Gastroesophageal sphincter (tissue), 4 donors: ENCODE results near the gene RIPOR2. TPM values are rescaled to one million over a fixed set of nuclear protein-coding genes. Genes with fewer than 3 reads are reported as not detected.
A peak's percentile ranks its signal among the peaks of the same experiment; 100 is the strongest.

Experiments
- ATAC-seq: fragments of 150-250 bp; one replicate; pipeline ENCODE4 v1.9.1; 2016; ENCODE audit warnings: mild to moderate bottlenecking, moderate library complexity
- H3K27ac ChIP-seq, 4 donors: fragments of 200-600 bp; sonication (generic) in 3 of 4; 1 replicate in 3 of 4; 2 replicates in 1 of 4; pipeline ENCODE4 v1.5.1; 2016 to 2019
- H3K27me3 ChIP-seq: fragments of 200-600 bp; sonication (generic); one replicate; pipeline ENCODE4 v1.5.1; 2019
- H3K36me3 ChIP-seq, 2 donors: fragments of 200-600 bp; sonication (generic); one replicate each; pipeline ENCODE4 v1.5.1; 2019; ENCODE audit warnings: control low read depth in 1 of 2
- H3K4me1 ChIP-seq, 3 donors: fragments of 200-600 bp; sonication (generic); 1 replicate in 2 of 3; 2 replicates in 1 of 3; pipeline ENCODE4 v1.5.1; 2016 to 2019; ENCODE audit warnings: control low read depth in 2 of 3
- H3K4me3 ChIP-seq, 2 donors: fragments of 200-600 bp; sonication (generic); one replicate each; pipeline ENCODE4 v1.5.1; 2019; ENCODE audit warnings: mild to moderate bottlenecking in 1 of 2, moderate library complexity in 1 of 2
- H3K9me3 ChIP-seq, 3 donors: fragments of 200-600 bp; sonication (generic); one replicate each; pipeline ENCODE4 v1.5.1; 2017 to 2019; ENCODE audit warnings: control low read depth in 2 of 3
- CTCF ChIP-seq, 4 experiments: fragments of 200-600 bp in 2 of 4; fragments of 450-650 bp in 2 of 4; sonication (generic) in 1 of 4; IDR thresholded peaks; one replicate each; pipeline ENCODE4 v1.5.1; 2017 to 2019; ENCODE audit warnings: antibody characterized with exemption in 4 of 4, mild to moderate bottlenecking in 2 of 4, moderate library complexity in 2 of 4
- EP300 ChIP-seq: sonication (generic); formaldehyde crosslinking; IDR thresholded peaks from one replicate; pipeline ENCODE4 v1.6.1; 2017; ENCODE audit warnings: antibody characterized with exemption, mild to moderate bottlenecking
- POLR2A ChIP-seq, 2 donors: fragments of 450-650 bp; IDR thresholded peaks; one replicate each; pipeline ENCODE4 v1.6.1; 2017; ENCODE audit warnings: antibody characterized with exemption in 2 of 2, mild to moderate bottlenecking in 2 of 2, moderate library complexity in 1 of 2
- POLR2AphosphoS5 ChIP-seq: sonication (generic); formaldehyde crosslinking; IDR thresholded peaks from one replicate; pipeline ENCODE4 v1.6.1; 2017; ENCODE audit warnings: antibody characterized with exemption
- WGBS, 2 donors: methylation state at CpG; one replicate each; pipeline ENCODE4 v1.1.5; 2018; ENCODE audit warnings: low coverage in 1 of 2; 5-methylcytosine and 5-hydroxymethylcytosine counted together
- total RNA-seq, 4 donors: library from RNA; depleted of rRNA; stranded (reverse); fragments of >200 nt; gene quantifications; one replicate each; pipeline ENCODE4 v1.1.0, GENCODE V29; 2016

RIPOR2 gene
- total RNA-seq, 4 donors from 2014 or later: 1.7 to 14.9 (median 4.2) TPM

- peaks cover 0 to 25% (median 10%) of the 10 kb centered on the region in 3 donors for H3K4me1 ChIP-seq
- 57 to 73% methylated on average over 5 to 7 of the region's 7 CpGs for WGBS, 2 donors
- no peak for TF ChIP-seq POLR2A (IDR thresholded peaks at IDR 0.05)
- TF ChIP-seq EP300: no peak
- no peak for TF ChIP-seq POLR2AphosphoS5
- TF ChIP-seq CTCF (IDR thresholded peaks at IDR 0.05): peak in 2 of 4 experiments; percentile 3 to 24
- no peak for ATAC-seq
- peaks cover 10% of the 10 kb centered on the region for H3K27me3 ChIP-seq
- H3K4me3 ChIP-seq: no peak overlapping the region
- H3K36me3 ChIP-seq: no peaks in the 10 kb centered on the region
- no peaks in the 10 kb centered on the region for H3K9me3 ChIP-seq
- H3K27ac ChIP-seq: no peak overlapping the region
Measured at GRCh38 chr6:24933868-24934401, 1.8 kb downstream of the RIPOR2 start.

- Histone ChIP-seq H3K4me1 (peaks cover 0 to 31% (median 10%) of the 10 kb centered on the region in 3 donors), H3K27me3 (peaks cover 10% of the 10 kb centered on the region), H3K4me3 (no peak overlapping the region), H3K9me3 (no peaks in the 10 kb centered on the region), H3K27ac (no peak overlapping the region), H3K36me3 (no peaks in the 10 kb centered on the region)
- WGBS, 2 donors: 75 to 87% methylated on average over 3 of the region's 3 CpGs
- TF ChIP-seq CTCF (IDR thresholded peaks at IDR 0.05): no peak
- no peak for TF ChIP-seq EP300
- TF ChIP-seq POLR2A (IDR thresholded peaks at IDR 0.05): no peak
- TF ChIP-seq POLR2AphosphoS5: no peak
- no peak for ATAC-seq
Measured at GRCh38 chr6:24933266-24933665, 2.5 kb downstream of the RIPOR2 start.

GRCh38 chr6:24932832-24933231 is 2.9 kb downstream of the RIPOR2 start:
- Histone ChIP-seq H3K4me1 (peaks cover 0 to 35% (median 10%) of the 10 kb centered on the region in 3 donors), H3K27ac (no peak overlapping the region), H3K4me3 (no peak overlapping the region), H3K9me3 (no peaks in the 10 kb centered on the region), H3K36me3 (no peaks in the 10 kb centered on the region), H3K27me3 (peaks cover 10% of the 10 kb centered on the region)
- 68 to 72% methylated on average over 2 to 3 of the region's 3 CpGs for WGBS, 2 donors
- no peak for TF ChIP-seq EP300
- TF ChIP-seq CTCF (IDR thresholded peaks at IDR 0.05): no peak
- no peak for TF ChIP-seq POLR2A (IDR thresholded peaks at IDR 0.05)
- no peak for TF ChIP-seq POLR2AphosphoS5
- ATAC-seq: no peak

GRCh38 chr6:24931718-24932691 is 3.8 kb downstream of the RIPOR2 start:
- Histone ChIP-seq H3K4me1 (peaks cover 0 to 35% (median 10%) of the 10 kb centered on the region in 3 donors), H3K27me3 (peaks cover 10% of the 10 kb centered on the region), H3K27ac (no peak overlapping the region), H3K36me3 (no peaks in the 10 kb centered on the region), H3K9me3 (no peaks in the 10 kb centered on the region), H3K4me3 (no peak overlapping the region)
- TF ChIP-seq POLR2AphosphoS5 (no peak), POLR2A (IDR thresholded peaks at IDR 0.05) (no peak), CTCF (IDR thresholded peaks at IDR 0.05) (no peak), EP300 (no peak)
- ATAC-seq: no peak
- WGBS, 2 donors: 52 to 66% methylated on average over 5 to 7 of the region's 7 CpGs
